ENCODE results near the gene HIVEP3. TPM values are rescaled to one million over a fixed set of nuclear protein-coding genes. Genes with fewer than 3 reads are reported as not detected.

HIVEP3 gene
- total RNA-seq, 4 donors from 2014 or later, result 4.6 to 8.3 (median 6.5) TPM

GRCh38 chr1:41805771-41806471 is 112.8 kb downstream of the HIVEP3 start:
- TF ChIP-seq POLR2A (IDR thresholded peaks at IDR 0.05), result no peak
- TF ChIP-seq CTCF (IDR thresholded peaks at IDR 0.05), result no peak
- peaks cover 0 to 33% (median 13%) of the 10 kb centered on the region in 4 donors for H3K4me1 ChIP-seq
- peak overlapping the region in 1 of 4 donors; percentile 34 for H3K27ac ChIP-seq
- no peaks in the 10 kb centered on the region for H3K9me3 ChIP-seq
- no peak for DNase-seq
- H3K36me3 ChIP-seq, result no peaks in the 10 kb centered on the region
- H3K27me3 ChIP-seq, result no peaks in the 10 kb centered on the region
- H3K4me3 ChIP-seq, result no peak overlapping the region

- DNase-seq, result no peak
- no peaks in the 10 kb centered on the region for H3K36me3 ChIP-seq
- H3K4me3 ChIP-seq, result no peak overlapping the region
- peaks cover 0 to 38% (median 13%) of the 10 kb centered on the region in 4 donors for H3K4me1 ChIP-seq
- no peaks in the 10 kb centered on the region for H3K27me3 ChIP-seq
- TF ChIP-seq POLR2A (IDR thresholded peaks at IDR 0.05) (no peak), CTCF (IDR thresholded peaks at IDR 0.05) (no peak)
- peak overlapping the region in 1 of 4 donors; percentile 7 for H3K27ac ChIP-seq
- no peaks in the 10 kb centered on the region for H3K9me3 ChIP-seq
Measured at GRCh38 chr1:41804176-41804575, 114.5 kb downstream of the HIVEP3 start.

GRCh38 chr1:41803656-41804055 is 115.1 kb downstream of the HIVEP3 start:
- Histone ChIP-seq H3K4me1 (peaks cover 0 to 38% (median 13%) of the 10 kb centered on the region in 4 donors), H3K4me3 (no peak overlapping the region), H3K36me3 (no peaks in the 10 kb centered on the region), H3K27me3 (no peaks in the 10 kb centered on the region), H3K27ac (peak overlapping the region in 3 of 4 donors; percentile 5 to 65 (median 45)), H3K9me3 (no peaks in the 10 kb centered on the region)
- no peak for DNase-seq
- TF ChIP-seq POLR2A (IDR thresholded peaks at IDR 0.05) (no peak), CTCF (IDR thresholded peaks at IDR 0.05) (no peak)

GRCh38 chr1:41802532-41803501 is 115.9 kb downstream of the HIVEP3 start:
- TF ChIP-seq POLR2A (IDR thresholded peaks at IDR 0.05), result no peak
- Histone ChIP-seq H3K9me3 (no peaks in the 10 kb centered on the region), H3K36me3 (no peaks in the 10 kb centered on the region), H3K27me3 (no peaks in the 10 kb centered on the region), H3K4me1 (peaks cover 0 to 38% (median 13%) of the 10 kb centered on the region in 4 donors), H3K27ac (peak overlapping the region in 3 of 4 donors; percentile 33 to 65 (median 45)), H3K4me3 (no peak overlapping the region)
- peak in 2 of 3 donors; percentile 33 to 64 for DNase-seq

- Histone ChIP-seq H3K27me3 (no peaks in the 10 kb centered on the region), H3K4me3 (no peak overlapping the region), H3K27ac (peak overlapping the region in 1 of 4 donors; percentile 10), H3K9me3 (no peaks in the 10 kb centered on the region), H3K4me1 (peaks cover 0 to 28% (median 11%) of the 10 kb centered on the region in 4 donors), H3K36me3 (no peaks in the 10 kb centered on the region)
- DNase-seq, result no peak
- no peak for TF ChIP-seq POLR2A (IDR thresholded peaks at IDR 0.05)
- TF ChIP-seq CTCF (IDR thresholded peaks at IDR 0.05), result no peak
Measured at GRCh38 chr1:41800311-41800829, 118.4 kb downstream of the HIVEP3 start.
